PC-9 (cell line): ENCODE data around the gene NME7.

Source experiments
- CTCF ChIP-seq: fragments of 200-600 bp; sonication (generic); conservative IDR thresholded peaks from 2 replicates; pipeline ENCODE4 v1.6.1; 2017; ENCODE audit warnings: mixed run types, antibody characterized with exemption, mild to moderate bottlenecking, moderate library complexity
- EZH2 ChIP-seq: fragments of 200-600 bp; sonication (generic); IDR thresholded peaks from 2 replicates; pipeline ENCODE4 v1.8.0; 2017; ENCODE audit warnings: antibody characterized with exemption, low read depth

DNA sequence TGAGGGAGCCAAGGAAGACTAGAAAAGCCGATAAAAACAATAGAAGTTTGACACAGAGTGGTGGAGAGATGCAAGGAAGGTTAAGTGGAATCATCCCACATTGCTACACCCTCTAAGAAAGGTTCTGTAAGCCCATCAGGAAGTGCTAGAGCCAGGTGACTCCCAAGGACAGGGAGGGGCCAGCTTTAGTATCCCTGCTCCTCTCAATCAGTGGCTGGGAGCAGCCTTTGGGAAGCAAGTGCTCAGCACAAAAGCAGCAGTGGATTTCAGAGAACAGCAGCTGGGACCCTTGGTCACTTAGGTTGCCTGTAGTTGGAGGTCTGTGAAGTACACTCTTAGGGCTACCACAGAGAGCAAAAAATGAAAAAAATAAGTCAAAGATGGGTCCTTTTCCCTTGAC, 42.5 kb downstream of the NME7 start:
- TF ChIP-seq CTCF: no peak
- TF ChIP-seq EZH2: no peak
